ENCODE data around the gene HBEGF.

- TF ChIP-seq EZH2 (IDR thresholded peaks at IDR 0.05; ENCODE audit: insufficient read depth, poor library complexity, severe bottlenecking) (no peak), EZH2phosphoT487 (IDR thresholded peaks at IDR 0.05; ENCODE audit: insufficient read depth, low read depth) (no peak)
Measured at GRCh38 chr5:140339636-140340035, 6.8 kb downstream of the HBEGF start.

Data from GM23248 (cell line).